ENCODE measurements around the gene GPR157. TPM values are rescaled to one million over a fixed set of nuclear protein-coding genes. Genes with fewer than 3 reads are reported as not detected.

The GPR157 gene
- polyA plus RNA-seq, 3 donors = 0.56 to 1.1 (median 0.72) TPM

DNA sequence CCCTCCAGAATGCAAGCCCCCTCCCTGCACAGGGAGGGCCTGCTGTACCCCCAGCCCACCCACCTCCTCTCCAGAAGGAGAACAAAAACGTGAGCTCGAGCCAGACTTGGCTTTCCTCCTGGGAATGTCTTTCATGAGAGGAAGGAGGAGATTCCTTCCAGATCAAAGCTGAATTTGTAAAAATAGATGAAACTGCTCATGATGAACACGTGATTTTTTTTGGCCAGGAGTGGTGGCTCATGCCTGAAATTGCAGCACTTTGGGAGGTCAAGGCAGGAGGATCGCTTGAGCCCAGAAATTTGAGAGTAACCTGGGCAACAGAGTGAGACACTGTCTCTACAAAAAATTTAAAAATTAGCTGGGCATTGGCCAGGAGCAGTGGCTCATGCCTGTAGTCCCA is 21.8 kb downstream of the GPR157 start:
- no peak overlapping the region for H3K4me2 ChIP-seq (replicated peaks; ENCODE audit: extremely low read depth, low read length, poor library complexity, severe bottlenecking)
- Mint-ChIP-seq H3K4me3 (no peak overlapping the region), H3K4me1 (peaks cover 6% of the 10 kb centered on the region), H3K27ac (no peak overlapping the region), H3K9me3 (no peaks in the 10 kb centered on the region), H3K36me3 (peaks cover 12 to 40% of the 10 kb centered on the region in 2 donors), H3K27me3 (ENCODE audit: low read depth in 3 of 3) (peaks cover 0 to 4% (median 0%) of the 10 kb centered on the region in 3 donors)
- no peaks in the 10 kb centered on the region for H3K27me3 ChIP-seq (ENCODE audit: control insufficient read depth in 2 of 2, insufficient read depth in 2 of 2, low read length in 2 of 2)
- no peak overlapping the region for H3K4me3 ChIP-seq (replicated peaks in 1 of 3; ENCODE audit: low read depth in 2 of 3, low read length in 3 of 3)
- intact Hi-C loops (cut with micrococcal nuclease) = loop anchor here (10.0 kb wide), 1 partner anchor 182 kb away; no protein-coding TSS in a partner anchor
- H2AFZ ChIP-seq (ENCODE audit: insufficient read depth, low read depth, low read length, poor library complexity, severe bottlenecking) = no peak overlapping the region
- H3K4me1 ChIP-seq (ENCODE audit: control insufficient read depth in 1 of 2, insufficient read depth in 2 of 2, low read length in 2 of 2) = no peaks in the 10 kb centered on the region
- peaks cover 0 to 4% of the 10 kb centered on the region in 2 donors for H3K36me3 ChIP-seq (replicated peaks in 1 of 2; ENCODE audit: control insufficient read depth in 1 of 2, insufficient read depth in 2 of 2, low read length in 2 of 2)
- TF ChIP-seq, protein P1, sequence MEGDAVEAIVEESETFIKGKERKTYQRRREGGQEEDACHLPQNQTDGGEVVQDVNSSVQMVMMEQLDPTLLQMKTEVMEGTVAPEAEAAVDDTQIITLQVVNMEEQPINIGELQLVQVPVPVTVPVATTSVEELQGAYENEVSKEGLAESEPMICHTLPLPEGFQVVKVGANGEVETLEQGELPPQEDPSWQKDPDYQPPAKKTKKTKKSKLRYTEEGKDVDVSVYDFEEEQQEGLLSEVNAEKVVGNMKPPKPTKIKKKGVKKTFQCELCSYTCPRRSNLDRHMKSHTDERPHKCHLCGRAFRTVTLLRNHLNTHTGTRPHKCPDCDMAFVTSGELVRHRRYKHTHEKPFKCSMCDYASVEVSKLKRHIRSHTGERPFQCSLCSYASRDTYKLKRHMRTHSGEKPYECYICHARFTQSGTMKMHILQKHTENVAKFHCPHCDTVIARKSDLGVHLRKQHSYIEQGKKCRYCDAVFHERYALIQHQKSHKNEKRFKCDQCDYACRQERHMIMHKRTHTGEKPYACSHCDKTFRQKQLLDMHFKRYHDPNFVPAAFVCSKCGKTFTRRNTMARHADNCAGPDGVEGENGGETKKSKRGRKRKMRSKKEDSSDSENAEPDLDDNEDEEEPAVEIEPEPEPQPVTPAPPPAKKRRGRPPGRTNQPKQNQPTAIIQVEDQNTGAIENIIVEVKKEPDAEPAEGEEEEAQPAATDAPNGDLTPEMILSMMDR (IDR thresholded peaks at IDR 0.05) = no peak
- H3K27ac ChIP-seq (ENCODE audit: low read depth in 1 of 2, low read length in 2 of 2) = no peak overlapping the region
- no peaks in the 10 kb centered on the region for H3K9me3 ChIP-seq (replicated peaks in 1 of 2; ENCODE audit: control insufficient read depth in 1 of 2, insufficient read depth in 1 of 2, low read length in 2 of 2)
- 88% methylated on average over 3 of the region's 4 CpGs for WGBS (ENCODE audit: insufficient coverage)
- no peaks in the 10 kb centered on the region for H3K79me2 ChIP-seq (ENCODE audit: insufficient read depth, low read length)
- no peaks in the 10 kb centered on the region for H4K20me1 ChIP-seq (ENCODE audit: insufficient read depth, low read length)
- H3K9ac ChIP-seq (ENCODE audit: insufficient read depth, low read length, poor library complexity, severe bottlenecking) = no peak overlapping the region
- no peak for DNase-seq

DNA sequence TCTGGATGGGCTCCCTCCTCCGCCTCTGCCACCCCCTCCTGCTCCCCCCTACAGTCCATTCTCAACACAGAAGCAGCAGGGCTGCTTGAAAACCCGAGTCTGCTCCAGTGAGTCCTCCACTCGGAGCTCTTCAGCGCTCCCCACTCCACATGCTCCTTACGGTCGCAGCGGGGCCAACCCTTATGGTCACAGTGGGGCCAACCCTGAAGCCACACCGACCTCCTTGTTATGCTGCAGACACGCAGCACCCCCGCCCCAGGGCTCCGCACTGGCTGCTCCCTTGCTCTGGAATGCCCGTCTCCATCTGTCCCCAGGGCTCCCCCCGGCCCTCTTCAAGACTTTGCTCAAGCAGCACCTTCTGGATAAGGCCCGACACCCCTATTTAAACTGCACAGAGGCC is 22.6 kb downstream of the GPR157 start:
- H3K27ac ChIP-seq (ENCODE audit: low read depth in 1 of 2, low read length in 2 of 2) = no peak overlapping the region
- H3K4me2 ChIP-seq (replicated peaks; ENCODE audit: extremely low read depth, low read length, poor library complexity, severe bottlenecking) = no peak overlapping the region
- no peaks in the 10 kb centered on the region for H4K20me1 ChIP-seq (ENCODE audit: insufficient read depth, low read length)
- intact Hi-C loops (cut with micrococcal nuclease) = loop anchor here (10.0 kb wide), 1 partner anchor 181 kb away; no protein-coding TSS in a partner anchor
- DNase-seq = no peak
- no peak overlapping the region for H3K9ac ChIP-seq (ENCODE audit: insufficient read depth, low read length, poor library complexity, severe bottlenecking)
- no peak overlapping the region for H3K4me3 ChIP-seq (replicated peaks in 1 of 3; ENCODE audit: low read depth in 2 of 3, low read length in 3 of 3)
- H3K9me3 Mint-ChIP-seq = no peaks in the 10 kb centered on the region
- H3K36me3 Mint-ChIP-seq = peaks cover 12 to 35% of the 10 kb centered on the region in 2 donors
- no peaks in the 10 kb centered on the region for H3K9me3 ChIP-seq (replicated peaks in 1 of 2; ENCODE audit: control insufficient read depth in 1 of 2, insufficient read depth in 1 of 2, low read length in 2 of 2)
- H3K36me3 ChIP-seq (replicated peaks in 1 of 2; ENCODE audit: control insufficient read depth in 1 of 2, insufficient read depth in 2 of 2, low read length in 2 of 2) = peaks cover 0 to 4% of the 10 kb centered on the region in 2 donors
- WGBS (ENCODE audit: insufficient coverage) = 96% methylated on average over 13 of the region's 14 CpGs
- H3K27me3 Mint-ChIP-seq (ENCODE audit: low read depth in 3 of 3) = peaks cover 0 to 4% (median 0%) of the 10 kb centered on the region in 3 donors
- peak overlapping the region in 1 of 7 donors; percentile 35 for H3K27ac Mint-ChIP-seq
- no peaks in the 10 kb centered on the region for H3K79me2 ChIP-seq (ENCODE audit: insufficient read depth, low read length)
- H3K4me1 Mint-ChIP-seq = peaks cover 8% of the 10 kb centered on the region
- H3K4me3 Mint-ChIP-seq = no peak overlapping the region
- TF ChIP-seq, protein P1 (IDR thresholded peaks at IDR 0.05) = no peak
- H3K4me1 ChIP-seq (ENCODE audit: control insufficient read depth in 1 of 2, insufficient read depth in 2 of 2, low read length in 2 of 2) = no peaks in the 10 kb centered on the region
- no peak overlapping the region for H2AFZ ChIP-seq (ENCODE audit: insufficient read depth, low read depth, low read length, poor library complexity, severe bottlenecking)
- no peaks in the 10 kb centered on the region for H3K27me3 ChIP-seq (ENCODE audit: control insufficient read depth in 2 of 2, insufficient read depth in 2 of 2, low read length in 2 of 2)
